Glutamatergic neuron (in vitro differentiated cells): ENCODE data around the gene GNB5. TPM values are rescaled to one million over a fixed set of nuclear protein-coding genes. Genes with fewer than 3 reads are reported as not detected.

Source experiments
- DNase-seq: peaks from one replicate; pipeline ENCODE4 v3.0.0; 2022
- H3K27ac Mint-ChIP-seq: one replicate; pipeline ENCODE4 v1.8.0; 2020; ENCODE audit warnings: mild to moderate bottlenecking, mixed read lengths, inconsistent platforms; ENCODE audit not compliant: unreplicated experiment
- H3K27me3 Mint-ChIP-seq: one replicate; pipeline ENCODE4 v1.8.0; 2020; ENCODE audit warnings: mild to moderate bottlenecking, moderate library complexity, mixed read lengths, inconsistent platforms; ENCODE audit not compliant: unreplicated experiment
- H3K36me3 Mint-ChIP-seq: one replicate; pipeline ENCODE4 v1.8.0; 2020; ENCODE audit warnings: mild to moderate bottlenecking, mixed read lengths, inconsistent platforms; ENCODE audit not compliant: unreplicated experiment
- H3K4me1 Mint-ChIP-seq: one replicate; pipeline ENCODE4 v1.8.0; 2020; ENCODE audit warnings: mild to moderate bottlenecking, low read depth, mixed read lengths, inconsistent platforms; ENCODE audit not compliant: unreplicated experiment
- H3K4me3 Mint-ChIP-seq: one replicate; pipeline ENCODE4 v1.8.0; 2020; ENCODE audit warnings: mild to moderate bottlenecking, mixed read lengths, inconsistent platforms; ENCODE audit not compliant: unreplicated experiment
- H3K9me3 Mint-ChIP-seq: one replicate; pipeline ENCODE4 v1.8.0; 2020; ENCODE audit warnings: mild to moderate bottlenecking, moderate library complexity, mixed read lengths, inconsistent platforms; ENCODE audit not compliant: unreplicated experiment
- CTCF ChIP-seq: fragments of 200-600 bp; sonication (generic); IDR thresholded peaks from one replicate; pipeline ENCODE4 v1.5.0; 2021; ENCODE audit not compliant: partially characterized antibody, unreplicated experiment
- total RNA-seq: library from RNA; stranded (reverse); fragmentation: NEBNext Ultra II Directional; extraction: Animal tissue kit (Norgen Biotek cat#: 25700); gene quantifications from one replicate; pipeline ENCODE4 v1.2.1, GENCODE V29; 2021; ENCODE audit not compliant: unreplicated experiment

The GNB5 gene
- total RNA-seq, 1 donor from 2014 or later: 28.4 TPM

GRCh38 chr15:52220251-52220650 lies 29.1 kb upstream of the GNB5 start:
- Mint-ChIP-seq H3K36me3 (no peaks in the 10 kb centered on the region), H3K27ac (no peak overlapping the region), H3K4me3 (no peak overlapping the region), H3K9me3 (no peaks in the 10 kb centered on the region), H3K4me1 (no peaks in the 10 kb centered on the region), H3K27me3 (no peaks in the 10 kb centered on the region)
- DNase-seq: no peak
- TF ChIP-seq CTCF: no peak

GRCh38 chr15:52218816-52219215 lies 27.6 kb upstream of the GNB5 start:
- H3K27ac Mint-ChIP-seq: no peak overlapping the region
- no peak for DNase-seq
- H3K4me1 Mint-ChIP-seq: no peaks in the 10 kb centered on the region
- no peaks in the 10 kb centered on the region for H3K36me3 Mint-ChIP-seq
- no peak overlapping the region for H3K4me3 Mint-ChIP-seq
- no peak for TF ChIP-seq CTCF
- H3K27me3 Mint-ChIP-seq: no peaks in the 10 kb centered on the region
- no peaks in the 10 kb centered on the region for H3K9me3 Mint-ChIP-seq

- Mint-ChIP-seq H3K36me3 (no peaks in the 10 kb centered on the region), H3K9me3 (no peaks in the 10 kb centered on the region), H3K4me1 (no peaks in the 10 kb centered on the region), H3K27ac (no peak overlapping the region), H3K27me3 (no peaks in the 10 kb centered on the region), H3K4me3 (no peak overlapping the region)
- DNase-seq: no peak
- no peak for TF ChIP-seq CTCF
Measured at GRCh38 chr15:52218371-52218770, 27.2 kb upstream of the GNB5 start.

GRCh38 chr15:52217186-52217585 lies 26.0 kb upstream of the GNB5 start:
- H3K36me3 Mint-ChIP-seq: no peaks in the 10 kb centered on the region
- no peaks in the 10 kb centered on the region for H3K4me1 Mint-ChIP-seq
- no peaks in the 10 kb centered on the region for H3K27me3 Mint-ChIP-seq
- no peak overlapping the region for H3K4me3 Mint-ChIP-seq
- TF ChIP-seq CTCF: no peak
- DNase-seq: peak; percentile 46
- H3K27ac Mint-ChIP-seq: no peak overlapping the region
- H3K9me3 Mint-ChIP-seq: no peaks in the 10 kb centered on the region

GRCh38 chr15:52214553-52214952 lies 23.4 kb upstream of the GNB5 start:
- Mint-ChIP-seq H3K36me3 (no peaks in the 10 kb centered on the region), H3K27me3 (no peaks in the 10 kb centered on the region), H3K4me3 (no peak overlapping the region), H3K9me3 (no peaks in the 10 kb centered on the region), H3K4me1 (no peaks in the 10 kb centered on the region), H3K27ac (no peak overlapping the region)
- TF ChIP-seq CTCF: no peak
- DNase-seq: no peak
